ENCODE results near the gene TNFSF8.

Gene TNFSF8

GRCh38 chr9:114945616-114946412 is 15.4 kb upstream of the TNFSF8 start:
- Histone ChIP-seq H3K4me3 (ENCODE audit: low read depth, low read length) (no peak overlapping the region), H3K36me3 (replicated peaks) (no peaks in the 10 kb centered on the region), H3K27ac (no peak overlapping the region), H3K27me3 (replicated peaks) (no peaks in the 10 kb centered on the region)
- DNase-seq: no peak
- no peak for TF ChIP-seq CTCF (IDR thresholded peaks at IDR 0.05; ENCODE audit: low read depth, low read length, missing control alignments)
- in situ Hi-C loops (cut with HindIII; ENCODE audit: low pct_ligation_motif_present, low sequenced_read_pairs): no loop called here

- no peak for TF ChIP-seq CTCF (IDR thresholded peaks at IDR 0.05; ENCODE audit: low read depth, low read length, missing control alignments)
- Histone ChIP-seq H3K27ac (no peak overlapping the region), H3K36me3 (replicated peaks) (no peaks in the 10 kb centered on the region), H3K4me3 (ENCODE audit: low read depth, low read length) (no peak overlapping the region), H3K27me3 (replicated peaks) (no peaks in the 10 kb centered on the region)
- in situ Hi-C loops (cut with HindIII; ENCODE audit: low pct_ligation_motif_present, low sequenced_read_pairs): no loop called here
- DNase-seq: no peak
Measured at GRCh38 chr9:114941376-114941775, 11.0 kb upstream of the TNFSF8 start.

GRCh38 chr9:114938687-114939575 is 8.5 kb upstream of the TNFSF8 start:
- Histone ChIP-seq H3K27me3 (replicated peaks) (no peaks in the 10 kb centered on the region), H3K4me3 (ENCODE audit: low read depth, low read length) (no peak overlapping the region), H3K27ac (no peak overlapping the region), H3K36me3 (replicated peaks) (no peaks in the 10 kb centered on the region)
- in situ Hi-C loops (cut with HindIII; ENCODE audit: low pct_ligation_motif_present, low sequenced_read_pairs): no loop called here
- no peak for TF ChIP-seq CTCF (IDR thresholded peaks at IDR 0.05; ENCODE audit: low read depth, low read length, missing control alignments)
- no peak for DNase-seq

GRCh38 chr9:114937516-114937915 is 7.1 kb upstream of the TNFSF8 start:
- TF ChIP-seq CTCF (IDR thresholded peaks at IDR 0.05; ENCODE audit: low read depth, low read length, missing control alignments): no peak
- no peak for DNase-seq
- no peak overlapping the region for H3K27ac ChIP-seq
- H3K36me3 ChIP-seq (replicated peaks): no peaks in the 10 kb centered on the region
- no peak overlapping the region for H3K4me3 ChIP-seq (ENCODE audit: low read depth, low read length)
- no peaks in the 10 kb centered on the region for H3K27me3 ChIP-seq (replicated peaks)
- in situ Hi-C loops (cut with HindIII; ENCODE audit: low pct_ligation_motif_present, low sequenced_read_pairs): no loop called here

GRCh38 chr9:114936581-114936980 is 6.2 kb upstream of the TNFSF8 start:
- H3K27ac ChIP-seq: no peak overlapping the region
- no peak overlapping the region for H3K4me3 ChIP-seq (ENCODE audit: low read depth, low read length)
- H3K36me3 ChIP-seq (replicated peaks): no peaks in the 10 kb centered on the region
- no peaks in the 10 kb centered on the region for H3K27me3 ChIP-seq (replicated peaks)
- DNase-seq: no peak
- in situ Hi-C loops (cut with HindIII; ENCODE audit: low pct_ligation_motif_present, low sequenced_read_pairs): no loop called here
- no peak for TF ChIP-seq CTCF (IDR thresholded peaks at IDR 0.05; ENCODE audit: low read depth, low read length, missing control alignments)

Data from brain microvascular endothelial cell (primary cell).